ENCODE data around the gene DISP2.
A peak's percentile ranks its signal among the peaks of the same experiment; 100 is the strongest.

Gene DISP2, protein sequence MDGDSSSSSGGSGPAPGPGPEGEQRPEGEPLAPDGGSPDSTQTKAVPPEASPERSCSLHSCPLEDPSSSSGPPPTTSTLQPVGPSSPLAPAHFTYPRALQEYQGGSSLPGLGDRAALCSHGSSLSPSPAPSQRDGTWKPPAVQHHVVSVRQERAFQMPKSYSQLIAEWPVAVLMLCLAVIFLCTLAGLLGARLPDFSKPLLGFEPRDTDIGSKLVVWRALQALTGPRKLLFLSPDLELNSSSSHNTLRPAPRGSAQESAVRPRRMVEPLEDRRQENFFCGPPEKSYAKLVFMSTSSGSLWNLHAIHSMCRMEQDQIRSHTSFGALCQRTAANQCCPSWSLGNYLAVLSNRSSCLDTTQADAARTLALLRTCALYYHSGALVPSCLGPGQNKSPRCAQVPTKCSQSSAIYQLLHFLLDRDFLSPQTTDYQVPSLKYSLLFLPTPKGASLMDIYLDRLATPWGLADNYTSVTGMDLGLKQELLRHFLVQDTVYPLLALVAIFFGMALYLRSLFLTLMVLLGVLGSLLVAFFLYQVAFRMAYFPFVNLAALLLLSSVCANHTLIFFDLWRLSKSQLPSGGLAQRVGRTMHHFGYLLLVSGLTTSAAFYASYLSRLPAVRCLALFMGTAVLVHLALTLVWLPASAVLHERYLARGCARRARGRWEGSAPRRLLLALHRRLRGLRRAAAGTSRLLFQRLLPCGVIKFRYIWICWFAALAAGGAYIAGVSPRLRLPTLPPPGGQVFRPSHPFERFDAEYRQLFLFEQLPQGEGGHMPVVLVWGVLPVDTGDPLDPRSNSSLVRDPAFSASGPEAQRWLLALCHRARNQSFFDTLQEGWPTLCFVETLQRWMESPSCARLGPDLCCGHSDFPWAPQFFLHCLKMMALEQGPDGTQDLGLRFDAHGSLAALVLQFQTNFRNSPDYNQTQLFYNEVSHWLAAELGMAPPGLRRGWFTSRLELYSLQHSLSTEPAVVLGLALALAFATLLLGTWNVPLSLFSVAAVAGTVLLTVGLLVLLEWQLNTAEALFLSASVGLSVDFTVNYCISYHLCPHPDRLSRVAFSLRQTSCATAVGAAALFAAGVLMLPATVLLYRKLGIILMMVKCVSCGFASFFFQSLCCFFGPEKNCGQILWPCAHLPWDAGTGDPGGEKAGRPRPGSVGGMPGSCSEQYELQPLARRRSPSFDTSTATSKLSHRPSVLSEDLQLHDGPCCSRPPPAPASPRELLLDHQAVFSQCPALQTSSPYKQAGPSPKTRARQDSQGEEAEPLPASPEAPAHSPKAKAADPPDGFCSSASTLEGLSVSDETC (N-terminal part only)

GRCh38 chr15:40357723-40358470, at the start of gene DISP2:
Gene DISP2, plus strand, starts transcription at chr15:40358219. Its CDS starts 103 bp downstream, at chr15:40358322.
- peak; percentile 71 to 86 for DNase-seq (ENCODE audit: low read depth in 2 of 2)

- DNase-seq (ENCODE audit: low read depth in 2 of 2) = no peak
Observed at GRCh38 chr15:40309344-40309862, 48.6 kb upstream of the DISP2 start.

DNA sequence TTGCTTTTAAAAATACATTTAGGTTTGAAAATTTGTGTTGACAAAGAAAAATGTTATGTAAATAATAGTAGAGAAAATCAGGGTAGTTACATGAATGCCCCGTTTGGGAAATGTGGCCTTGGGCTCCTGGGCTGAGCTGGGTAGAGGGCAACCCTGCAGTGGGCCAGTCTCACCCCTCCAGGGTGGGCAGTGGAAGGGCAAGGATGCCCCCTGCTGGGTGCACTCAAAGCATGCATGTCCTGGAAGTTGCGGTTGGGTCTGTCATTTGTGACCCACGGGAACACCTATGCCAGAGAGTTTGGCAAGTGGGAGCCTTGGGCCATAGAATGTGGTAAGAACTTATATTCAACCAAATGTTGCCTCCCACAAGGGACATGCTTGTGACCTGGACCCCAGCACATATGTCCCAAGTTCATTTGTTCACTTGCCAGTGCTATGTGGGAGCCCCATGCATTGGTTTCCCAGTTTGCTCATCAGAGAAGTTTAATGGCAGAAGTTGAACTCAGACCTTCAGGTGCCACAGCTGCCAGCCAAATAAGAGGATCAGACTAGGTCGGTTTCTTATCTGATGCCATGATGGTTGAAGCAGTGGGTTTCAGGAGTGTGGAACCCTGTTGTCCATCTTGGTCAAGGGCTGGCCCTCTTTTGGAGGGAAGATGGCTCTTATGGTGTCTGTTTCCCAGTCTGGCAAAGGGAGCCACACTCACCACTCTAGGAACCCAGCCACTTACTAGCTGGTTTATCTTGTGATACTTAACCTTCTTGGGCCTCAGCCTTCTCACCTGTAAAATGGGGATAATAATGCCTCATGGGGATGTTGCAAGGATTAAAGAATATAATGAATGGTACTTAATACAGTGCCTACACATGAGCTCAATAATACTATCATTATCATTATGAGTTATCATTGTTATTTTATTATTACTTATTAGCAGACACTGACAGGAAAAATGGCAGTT, 47.7 kb upstream of the DISP2 start:
- no peak for DNase-seq (ENCODE audit: low read depth in 2 of 2)

GRCh38 chr15:40310993-40311392, 47.0 kb upstream of the DISP2 start:
- no peak for DNase-seq (ENCODE audit: low read depth in 2 of 2)

- DNase-seq (ENCODE audit: low read depth in 2 of 2) = no peak
Observed at GRCh38 chr15:40312370-40313158, 45.5 kb upstream of the DISP2 start.

DNA sequence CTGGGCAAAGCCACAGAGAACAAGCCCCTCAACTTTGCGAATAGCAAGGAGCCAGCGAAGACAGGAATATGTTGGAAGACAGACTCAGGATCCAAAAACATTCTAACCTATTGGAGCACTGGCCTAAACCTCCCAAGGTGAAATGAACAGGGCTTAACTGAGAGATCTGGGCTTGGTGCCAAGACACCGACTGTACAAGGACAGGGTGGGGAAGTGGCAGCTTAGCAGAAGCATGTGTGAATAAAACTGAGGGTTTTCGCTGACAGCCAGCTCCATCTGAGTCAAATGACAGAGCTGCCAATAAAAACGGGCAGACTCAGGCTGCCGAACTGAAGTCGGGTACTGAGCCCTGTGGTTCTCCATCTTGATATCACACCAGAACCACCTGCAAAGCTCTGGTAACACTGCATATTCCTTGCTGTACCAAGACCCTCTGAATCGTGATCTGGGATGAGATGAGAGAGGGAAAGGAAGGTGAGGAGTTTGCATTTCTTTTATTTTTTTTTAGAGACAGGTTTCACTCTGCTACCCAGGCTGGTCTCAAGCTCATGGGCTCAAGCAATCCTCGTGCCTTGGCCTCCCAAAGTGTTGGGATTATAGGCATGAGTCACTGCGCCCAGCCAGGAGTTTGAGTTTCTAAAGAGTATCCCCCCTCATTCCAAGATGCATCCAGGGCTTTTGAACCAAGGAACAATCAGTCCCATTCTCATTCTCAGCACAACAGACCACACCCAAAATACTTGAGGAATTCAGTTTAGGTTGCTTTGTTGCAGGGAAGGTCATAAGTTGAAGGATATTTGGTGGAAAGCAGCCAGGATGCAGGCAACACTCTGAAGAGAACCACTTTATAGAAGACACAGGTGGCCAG, 44.3 kb upstream of the DISP2 start:
- DNase-seq (ENCODE audit: low read depth in 2 of 2) = no peak

- no peak for DNase-seq (ENCODE audit: low read depth in 2 of 2)
Observed at GRCh38 chr15:40314723-40315276, 43.2 kb upstream of the DISP2 start.

DNA sequence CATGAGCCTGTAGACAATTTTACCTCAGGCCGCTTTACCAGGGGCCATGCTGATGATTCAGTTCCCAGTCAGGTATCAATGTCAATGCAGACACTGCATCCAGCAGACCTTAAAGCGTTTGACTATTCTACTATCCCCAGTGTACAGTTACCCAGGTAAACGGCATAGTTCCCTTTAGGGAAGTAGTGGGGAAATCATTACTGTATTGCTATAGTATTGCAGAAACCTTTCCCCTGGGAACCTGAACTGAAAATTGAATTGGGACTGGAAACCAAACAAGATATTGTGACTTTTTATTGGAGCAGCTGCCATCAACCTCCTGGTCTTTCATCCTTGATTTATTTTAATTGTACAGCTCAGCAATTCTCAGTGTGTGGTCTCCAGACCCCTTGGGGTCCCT, 41.1 kb upstream of the DISP2 start:
- DNase-seq (ENCODE audit: low read depth in 2 of 2) = no peak

DNA sequence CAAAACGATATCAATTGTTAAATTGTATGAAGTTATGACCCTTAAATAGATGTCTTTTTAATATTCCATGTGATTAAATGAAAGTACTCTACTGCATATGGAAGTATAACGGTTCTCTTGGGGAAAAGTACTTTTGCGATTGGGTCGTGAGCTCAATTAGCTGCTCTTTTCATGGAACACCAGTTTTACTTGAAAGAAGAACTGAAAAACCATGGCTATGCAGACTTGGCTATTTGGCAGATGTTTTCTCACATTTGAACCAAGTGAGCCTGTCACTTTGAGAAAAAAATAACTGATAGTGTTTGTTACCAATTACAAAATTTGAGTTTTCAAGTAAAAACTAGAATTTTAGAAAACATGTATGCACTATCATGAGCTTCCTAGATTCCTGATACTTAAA, 40.4 kb upstream of the DISP2 start:
- no peak for DNase-seq (ENCODE audit: low read depth in 2 of 2)

GRCh38 chr15:40320409-40320808, 37.6 kb upstream of the DISP2 start:
- DNase-seq (ENCODE audit: low read depth in 2 of 2) = no peak

DNA sequence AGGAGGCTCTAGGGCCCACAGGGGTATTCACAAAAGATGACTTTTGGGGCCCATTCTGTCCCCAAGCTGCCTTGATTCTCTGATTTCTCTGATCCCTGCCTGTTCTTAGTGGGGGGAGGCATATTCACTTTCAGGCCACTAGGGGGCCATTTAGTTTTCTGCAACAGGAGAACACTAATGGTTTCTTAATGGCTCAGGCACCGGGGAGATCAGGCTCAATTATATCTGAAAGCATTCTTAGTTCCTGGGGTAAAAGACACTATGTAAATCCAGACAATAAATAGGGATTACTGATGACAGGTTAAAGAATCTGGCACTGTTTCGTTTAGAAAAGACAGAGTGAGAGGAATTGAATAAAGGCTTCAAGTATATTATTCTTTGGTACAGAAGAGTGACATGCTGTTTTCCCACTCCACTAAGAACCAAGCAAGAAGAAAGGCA, 37.1 kb upstream of the DISP2 start:
- no peak for DNase-seq (ENCODE audit: low read depth in 2 of 2)

GRCh38 chr15:40322531-40323238, 35.3 kb upstream of the DISP2 start:
- DNase-seq (ENCODE audit: low read depth in 2 of 2) = no peak

DNA sequence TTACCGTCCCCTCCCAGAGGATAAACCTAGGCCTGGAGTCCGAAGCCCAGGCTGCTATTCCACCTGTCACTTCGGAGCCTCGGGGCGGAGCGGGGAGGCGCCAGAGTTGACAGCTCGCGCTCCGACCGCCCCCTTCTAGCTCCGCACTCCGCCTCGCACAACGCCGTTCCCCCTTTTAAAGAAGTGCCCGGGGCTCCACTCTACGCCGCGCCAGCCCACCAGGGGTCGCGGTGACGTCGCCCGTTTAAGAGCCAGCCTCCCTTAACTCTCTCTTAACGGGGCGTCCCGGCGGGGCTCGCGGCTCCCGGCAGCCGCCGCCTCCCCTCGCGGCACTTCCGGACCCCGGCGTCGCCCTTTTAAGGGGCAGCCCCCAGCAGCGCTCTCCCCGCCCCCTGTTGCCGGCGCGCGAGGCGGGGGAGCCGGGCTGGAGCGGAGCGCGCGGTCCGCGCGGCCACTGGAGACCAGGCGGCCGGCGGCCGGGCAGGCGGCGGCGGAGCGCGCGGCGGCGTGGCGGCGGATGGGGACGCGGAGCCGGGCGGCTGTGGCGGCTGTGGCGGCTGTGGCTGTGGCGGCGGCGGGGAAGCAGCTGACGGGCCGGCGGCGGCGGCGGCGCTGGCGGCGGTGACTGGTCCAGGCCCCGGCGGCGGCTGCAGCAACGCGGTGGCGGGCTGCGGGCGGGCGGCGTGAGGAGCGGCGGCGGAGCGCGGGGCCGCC, 34.6 kb upstream of the DISP2 start, which contains the start of gene INAFM2:
Gene INAFM2 (plus strand): TSS at position 454 of the 714 bp plus-strand sequence. CDS start 364 bp downstream, outside the sequence.
- peak; percentile 85 to 88 for DNase-seq (ENCODE audit: low read depth in 2 of 2)

GRCh38 chr15:40323953-40324937, 33.8 kb upstream of the DISP2 start:
- DNase-seq (ENCODE audit: low read depth in 2 of 2) = no peak

DNA sequence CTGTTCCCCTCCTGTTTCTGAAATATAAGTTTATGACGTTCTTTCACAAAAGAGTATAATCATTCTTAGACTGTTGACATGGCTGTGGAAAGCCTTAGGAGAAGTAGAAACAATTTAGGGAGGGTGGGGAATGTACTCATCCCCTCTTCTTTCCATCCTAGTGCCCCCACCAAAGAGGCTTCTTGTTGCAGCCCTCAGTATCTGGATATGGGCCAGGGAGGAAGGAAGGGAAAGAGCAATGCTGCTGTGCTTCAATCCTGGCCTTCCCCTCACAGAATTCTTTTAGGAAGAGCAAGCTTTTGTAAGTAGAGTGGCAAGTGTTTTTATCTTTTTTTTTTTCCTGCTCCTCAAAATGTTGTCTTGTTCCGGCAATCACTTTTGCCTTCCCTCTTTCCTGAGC, 32.8 kb upstream of the DISP2 start:
- no peak for DNase-seq (ENCODE audit: low read depth in 2 of 2)

All from stimulated activated CD8-positive, alpha-beta memory T cell treated with anti-CD3 and anti-CD28 coated beads, Interleukin-7, amount 100 ng/mL, for 1 hour (primary cell).